NCI-H187 treated with DMSO at 0.1 percent for 48 hours (cell line): ENCODE data around the gene ZNF862.

Experiments used
- DNase-seq: peaks from one replicate; lab custom pipeline; 2025; lab: John Stamatoyannopoulos, UW

ZNF862 gene

GRCh38 chr7:149838224-149838991 lies at the start of gene ZNF862:
Gene ZNF862, plus strand, starts transcription at chr7:149838375. Its CDS starts 237 bp downstream, at chr7:149838612.
- DNase-seq = peak; percentile 93

GRCh38 chr7:149789101-149789500 lies 49.1 kb upstream of the ZNF862 start:
- no peak for DNase-seq

GRCh38 chr7:149790146-149790548 lies 48.0 kb upstream of the ZNF862 start:
- no peak for DNase-seq

GRCh38 chr7:149790754-149791360 lies 47.3 kb upstream of the ZNF862 start:
- DNase-seq = no peak

- DNase-seq = no peak
These were observed 46.6 kb upstream of the ZNF862 start for GRCh38 chr7:149791411-149792219.

GRCh38 chr7:149792220-149792595 lies 46.0 kb upstream of the ZNF862 start:
- no peak for DNase-seq

GRCh38 chr7:149793261-149793660 lies 44.9 kb upstream of the ZNF862 start:
- DNase-seq = no peak

GRCh38 chr7:149794661-149795060 lies 43.5 kb upstream of the ZNF862 start:
- no peak for DNase-seq

- DNase-seq = no peak
These were observed 43.0 kb upstream of the ZNF862 start for GRCh38 chr7:149795126-149795525.

- no peak for DNase-seq
These were observed 41.8 kb upstream of the ZNF862 start for GRCh38 chr7:149796287-149796860.

- no peak for DNase-seq
These were observed 40.4 kb upstream of the ZNF862 start for GRCh38 chr7:149797771-149798170.

GRCh38 chr7:149799397-149800168 lies 38.6 kb upstream of the ZNF862 start:
- no peak for DNase-seq

GRCh38 chr7:149800169-149800555 lies 38.0 kb upstream of the ZNF862 start:
- DNase-seq = no peak

GRCh38 chr7:149801002-149801566 lies 37.1 kb upstream of the ZNF862 start:
- no peak for DNase-seq

- no peak for DNase-seq
These were observed 36.4 kb upstream of the ZNF862 start for GRCh38 chr7:149801816-149802215.

GRCh38 chr7:149802966-149803365 lies 35.2 kb upstream of the ZNF862 start:
- no peak for DNase-seq

- no peak for DNase-seq
These were observed 34.6 kb upstream of the ZNF862 start for GRCh38 chr7:149803551-149804074.

- no peak for DNase-seq
These were observed 34.1 kb upstream of the ZNF862 start for GRCh38 chr7:149804106-149804505.

- DNase-seq = no peak
These were observed 31.4 kb upstream of the ZNF862 start for GRCh38 chr7:149806726-149807125.

GRCh38 chr7:149808311-149808710 lies 29.9 kb upstream of the ZNF862 start:
- DNase-seq = no peak

- DNase-seq = no peak
These were observed 29.0 kb upstream of the ZNF862 start for GRCh38 chr7:149809215-149809614.
